ENCODE data around the gene TLR8. TPM values are rescaled to one million over a fixed set of nuclear protein-coding genes. Genes with fewer than 3 reads are reported as not detected.

Gene TLR8
- total and polyA plus RNA-seq, 10 of the 15 experiments (the other 5 are each of a cell fraction or from before 2014, with no cell fraction given): 0.04 TPM; not detected in 9

GRCh38 chrX:12956704-12957534 lies 50.5 kb downstream of the TLR8 start:
- H2AFZ ChIP-seq (ENCODE audit: control insufficient read depth, low read depth, low read length): peak overlapping the region; percentile 29; the same call in 1 of the 2 replicates
- TF ChIP-seq TCF12 (IDR thresholded peaks at IDR 0.05; ENCODE audit: low read depth, low read length) (0 out of 2 replicates have a peak, but pooled peaks have one; percentile 13), RELA (IDR thresholded peaks at IDR 0.05; ENCODE audit: borderline replicate concordance, partially characterized antibody) (peak; percentile 83), EED (IDR thresholded peaks at IDR 0.05; ENCODE audit: low read depth) (0 out of 2 replicates have a peak, but pooled peaks have one; percentile 28), ZNF622 (IDR thresholded peaks at IDR 0.05) (no peak), CREM (IDR thresholded peaks at IDR 0.05; ENCODE audit: low read depth) (peak; percentile 79), SUPT20H (IDR thresholded peaks at IDR 0.05; ENCODE audit: borderline replicate concordance, control insufficient read depth, low read depth, low read length) (no peak), POLR2A (IDR thresholded peaks at IDR 0.05; ENCODE audit: low read depth, low read length) (peak; percentile 65), POU2F2 (IDR thresholded peaks at IDR 0.05; ENCODE audit: borderline replicate concordance, low read depth, low read length) (peak; percentile 60; the same call in 1 of the 3 replicates), SMAD1 (IDR thresholded peaks at IDR 0.05; ENCODE audit: low read depth, partially characterized antibody) (peak; percentile 89), ZSCAN29 (IDR thresholded peaks at IDR 0.05) (no peak), SPI1 (IDR thresholded peaks at IDR 0.05; ENCODE audit: borderline replicate concordance, insufficient read depth, low read depth, low read length) (peak; percentile 98), CBFB (IDR thresholded peaks at IDR 0.05; ENCODE audit: low read depth) (peak; percentile 20; the same call in 1 of the 2 replicates), DPF2 (IDR thresholded peaks at IDR 0.05) (peak; percentile 28), KAT2A (conservative IDR thresholded peaks at IDR 0.05; ENCODE audit: control insufficient read depth, low read depth, low read length) (no peak)
- TF ChIP-seq, protein P1, sequence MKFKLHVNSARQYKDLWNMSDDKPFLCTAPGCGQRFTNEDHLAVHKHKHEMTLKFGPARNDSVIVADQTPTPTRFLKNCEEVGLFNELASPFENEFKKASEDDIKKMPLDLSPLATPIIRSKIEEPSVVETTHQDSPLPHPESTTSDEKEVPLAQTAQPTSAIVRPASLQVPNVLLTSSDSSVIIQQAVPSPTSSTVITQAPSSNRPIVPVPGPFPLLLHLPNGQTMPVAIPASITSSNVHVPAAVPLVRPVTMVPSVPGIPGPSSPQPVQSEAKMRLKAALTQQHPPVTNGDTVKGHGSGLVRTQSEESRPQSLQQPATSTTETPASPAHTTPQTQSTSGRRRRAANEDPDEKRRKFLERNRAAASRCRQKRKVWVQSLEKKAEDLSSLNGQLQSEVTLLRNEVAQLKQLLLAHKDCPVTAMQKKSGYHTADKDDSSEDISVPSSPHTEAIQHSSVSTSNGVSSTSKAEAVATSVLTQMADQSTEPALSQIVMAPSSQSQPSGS (IDR thresholded peaks at IDR 0.05; ENCODE audit: low read length): no peak
- TF ChIP-seq, protein P2, sequence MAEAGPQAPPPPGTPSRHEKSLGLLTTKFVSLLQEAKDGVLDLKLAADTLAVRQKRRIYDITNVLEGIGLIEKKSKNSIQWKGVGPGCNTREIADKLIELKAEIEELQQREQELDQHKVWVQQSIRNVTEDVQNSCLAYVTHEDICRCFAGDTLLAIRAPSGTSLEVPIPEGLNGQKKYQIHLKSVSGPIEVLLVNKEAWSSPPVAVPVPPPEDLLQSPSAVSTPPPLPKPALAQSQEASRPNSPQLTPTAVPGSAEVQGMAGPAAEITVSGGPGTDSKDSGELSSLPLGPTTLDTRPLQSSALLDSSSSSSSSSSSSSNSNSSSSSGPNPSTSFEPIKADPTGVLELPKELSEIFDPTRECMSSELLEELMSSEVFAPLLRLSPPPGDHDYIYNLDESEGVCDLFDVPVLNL (IDR thresholded peaks at IDR 0.05; ENCODE audit: low read depth, low read length): no peak
- TF ChIP-seq, protein P3, sequence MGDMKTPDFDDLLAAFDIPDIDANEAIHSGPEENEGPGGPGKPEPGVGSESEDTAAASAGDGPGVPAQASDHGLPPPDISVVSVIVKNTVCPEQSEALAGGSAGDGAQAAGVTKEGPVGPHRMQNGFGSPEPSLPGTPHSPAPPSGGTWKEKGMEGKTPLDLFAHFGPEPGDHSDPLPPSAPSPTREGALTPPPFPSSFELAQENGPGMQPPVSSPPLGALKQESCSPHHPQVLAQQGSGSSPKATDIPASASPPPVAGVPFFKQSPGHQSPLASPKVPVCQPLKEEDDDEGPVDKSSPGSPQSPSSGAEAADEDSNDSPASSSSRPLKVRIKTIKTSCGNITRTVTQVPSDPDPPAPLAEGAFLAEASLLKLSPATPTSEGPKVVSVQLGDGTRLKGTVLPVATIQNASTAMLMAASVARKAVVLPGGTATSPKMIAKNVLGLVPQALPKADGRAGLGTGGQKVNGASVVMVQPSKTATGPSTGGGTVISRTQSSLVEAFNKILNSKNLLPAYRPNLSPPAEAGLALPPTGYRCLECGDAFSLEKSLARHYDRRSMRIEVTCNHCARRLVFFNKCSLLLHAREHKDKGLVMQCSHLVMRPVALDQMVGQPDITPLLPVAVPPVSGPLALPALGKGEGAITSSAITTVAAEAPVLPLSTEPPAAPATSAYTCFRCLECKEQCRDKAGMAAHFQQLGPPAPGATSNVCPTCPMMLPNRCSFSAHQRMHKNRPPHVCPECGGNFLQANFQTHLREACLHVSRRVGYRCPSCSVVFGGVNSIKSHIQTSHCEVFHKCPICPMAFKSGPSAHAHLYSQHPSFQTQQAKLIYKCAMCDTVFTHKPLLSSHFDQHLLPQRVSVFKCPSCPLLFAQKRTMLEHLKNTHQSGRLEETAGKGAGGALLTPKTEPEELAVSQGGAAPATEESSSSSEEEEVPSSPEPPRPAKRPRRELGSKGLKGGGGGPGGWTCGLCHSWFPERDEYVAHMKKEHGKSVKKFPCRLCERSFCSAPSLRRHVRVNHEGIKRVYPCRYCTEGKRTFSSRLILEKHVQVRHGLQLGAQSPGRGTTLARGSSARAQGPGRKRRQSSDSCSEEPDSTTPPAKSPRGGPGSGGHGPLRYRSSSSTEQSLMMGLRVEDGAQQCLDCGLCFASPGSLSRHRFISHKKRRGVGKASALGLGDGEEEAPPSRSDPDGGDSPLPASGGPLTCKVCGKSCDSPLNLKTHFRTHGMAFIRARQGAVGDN (IDR thresholded peaks at IDR 0.05): peak; percentile 69

More at GRCh38 chrX:12956704-12957534, 50.5 kb downstream of the TLR8 start:
- TSS peak; percentile 92 for BruUV-seq (replicated peaks)
- DNase-seq (ENCODE audit: low read depth, low spot score): peak; percentile 91
- SMC1A ChIA-PET (ENCODE audit: uncharacterized antibody, unreplicated experiment): interaction anchor here (1.0 to 18.8 kb wide), 11 partner anchors 9 to 531 kb away, joined by 3 to 632 read pairs (median 15); partner anchors contain the start of gene TMSB4X
- peaks cover 19% of the 10 kb centered on the region for H3K79me2 ChIP-seq (ENCODE audit: control insufficient read depth, insufficient read depth, low read length)
- POLR2A ChIA-PET: interaction anchor here (0.8 to 7.7 kb wide), 17 partner anchors 7 to 135 kb away, joined by 3 to 138 read pairs (median 7); partner anchors contain the start of gene TMSB4X
- ATAC-seq: peak; percentile 76
- intact Hi-C loops (cut with micrococcal nuclease; ENCODE audit: unreplicated experiment) (loop anchor here (10.0 kb wide), 1 partner anchor 738 kb away; no protein-coding TSS in a partner anchor), in situ Hi-C loops (cut with MboI) (loop anchor here (10.0 to 25.0 kb wide), 2 partner anchors 705 to 1068 kb away; partner anchors contain the start of genes GEMIN8 and TCEANC)
- peak; percentile 73 for FAIRE-seq
- H3K9ac ChIP-seq (ENCODE audit: control insufficient read depth, insufficient read depth, low read length): peak overlapping the region; percentile 72
- peaks cover 47% of the 10 kb centered on the region for H3K4me1 ChIP-seq (ENCODE audit: control insufficient read depth, insufficient read depth, low read length)
- CTCF ChIA-PET: interaction anchor here (0.6 to 6.4 kb wide), 16 partner anchors 10 to 531 kb away, joined by 3 to 37 read pairs (median 8); no protein-coding TSS in a partner anchor
- peak overlapping the region; percentile 87 for H3K4me2 ChIP-seq (ENCODE audit: control insufficient read depth, insufficient read depth)
- no peaks in the 10 kb centered on the region for H4K20me1 ChIP-seq (ENCODE audit: control insufficient read depth, insufficient read depth)
- no peaks in the 10 kb centered on the region for H3K27me3 ChIP-seq (replicated peaks in 1 of 2; ENCODE audit: control insufficient read depth in 2 of 2, insufficient read depth in 2 of 2, low read length in 1 of 2)
- RAD21 ChIA-PET (ENCODE audit: unreplicated experiment): interaction anchor here (1.1 to 15.5 kb wide), 17 partner anchors 9 to 531 kb away, joined by 3 to 549 read pairs (median 16); partner anchors contain the start of genes PRPS2 and TMSB4X
- no peaks in the 10 kb centered on the region for H3K36me3 ChIP-seq (ENCODE audit: control insufficient read depth in 2 of 2, insufficient read depth in 2 of 2, low read length in 1 of 2)
- under 1% methylated on average over 8 of the region's 8 CpGs for WGBS (ENCODE audit: insufficient coverage, insufficient replicate concordance, low lambda C conversion rate, missing lambda C conversion rate)
- no peaks in the 10 kb centered on the region for H3K9me3 ChIP-seq (replicated peaks; ENCODE audit: control insufficient read depth, insufficient read depth, low read length)
- peak overlapping the region; percentile 56 for H3K4me3 ChIP-seq
- peak overlapping the region; percentile 99 for H3K27ac ChIP-seq (ENCODE audit: control insufficient read depth, insufficient read depth)
